Inferior parietal cortex (tissue), 1 donor: ENCODE measurements around the gene THBD.

Experiments
- DNase-seq: peaks from one replicate; pipeline ENCODE4 v3.0.0-alpha.2; 2016; ENCODE audit errors: extremely low spot score

Gene THBD

GRCh38 chr20:23011008-23011721 is 38.3 kb downstream of the THBD start:
- no peak for DNase-seq

- DNase-seq, result no peak
These were observed 39.4 kb downstream of the THBD start for GRCh38 chr20:23010096-23010495.

GRCh38 chr20:23009636-23010035 is 39.8 kb downstream of the THBD start:
- no peak for DNase-seq

GRCh38 chr20:23008667-23009066 is 40.8 kb downstream of the THBD start:
- no peak for DNase-seq

- DNase-seq, result no peak
These were observed 41.4 kb downstream of the THBD start for GRCh38 chr20:23007886-23008655.

GRCh38 chr20:23007462-23007861 is 42.0 kb downstream of the THBD start:
- DNase-seq, result no peak

- no peak for DNase-seq
These were observed 43.7 kb downstream of the THBD start for GRCh38 chr20:23005776-23006175.

- DNase-seq, result no peak
These were observed 45.5 kb downstream of the THBD start for GRCh38 chr20:23003881-23004460.

- DNase-seq, result no peak
These were observed 46.3 kb downstream of the THBD start for GRCh38 chr20:23003077-23003635.

- no peak for DNase-seq
These were observed 47.2 kb downstream of the THBD start for GRCh38 chr20:23002276-23002675.

GRCh38 chr20:23000232-23000947 is 49.1 kb downstream of the THBD start:
- no peak for DNase-seq

GRCh38 chr20:22999756-23000155 is 49.7 kb downstream of the THBD start:
- DNase-seq, result no peak

- DNase-seq, result no peak
These were observed 51.0 kb downstream of the THBD start for GRCh38 chr20:22998476-22998875.

- DNase-seq, result no peak
These were observed 53.5 kb downstream of the THBD start for GRCh38 chr20:22995923-22996322.
